Thyroid gland (tissue), 4 donors: Measurements from ENCODE around the gene PDGFA. TPM values are rescaled to one million over a fixed set of nuclear protein-coding genes. Genes with fewer than 3 reads are reported as not detected.

ENCODE experiments used
- DNase-seq, 2 donors: peaks; one replicate each; pipeline ENCODE4 v3.0.0-alpha.2; 2019
- H3K27ac ChIP-seq, 3 donors: fragments of 200-600 bp; sonication (generic); 1 replicate in 2 of 3; 2 replicates in 1 of 3; pipeline ENCODE4 v1.5.1; 2016 to 2019; ENCODE audit warnings: mild to moderate bottlenecking in 1 of 3, moderate library complexity in 1 of 3
- H3K27me3 ChIP-seq: fragments of 200-600 bp; sonication (generic); one replicate; pipeline ENCODE4 v1.5.1; 2019
- H3K36me3 ChIP-seq, 2 donors: fragments of 200-600 bp; sonication (generic); one replicate each; pipeline ENCODE4 v1.5.1; 2016 to 2019
- H3K4me1 ChIP-seq, 2 donors: fragments of 200-600 bp; sonication (generic); one replicate each; pipeline ENCODE4 v1.5.1; 2017 to 2019
- H3K4me3 ChIP-seq, 3 donors: fragments of 200-600 bp; sonication (generic); replicated peaks in 1 of 3; 1 replicate in 2 of 3; 2 replicates in 1 of 3; pipeline ENCODE4 v1.5.1; 2016; ENCODE audit warnings: mild to moderate bottlenecking in 1 of 3
- H3K9me3 ChIP-seq: fragments of 200-600 bp; sonication (generic); one replicate; pipeline ENCODE4 v1.5.1; 2017
- CTCF ChIP-seq, 6 experiments: fragments of 200-600 bp in 3 of 6; fragments of 450-650 bp in 3 of 6; sonication (generic) in 3 of 6; IDR thresholded peaks; one replicate each; pipeline ENCODE4 v1.5.1; 2016 to 2019; ENCODE audit warnings: antibody characterized with exemption in 6 of 6, mild to moderate bottlenecking in 2 of 6, inconsistent platforms in 1 of 6, moderate library complexity in 1 of 6
- POLR2A ChIP-seq, 2 donors: fragments of 450-650 bp; IDR thresholded peaks; one replicate each; pipeline ENCODE4 v1.6.1; 2017; ENCODE audit warnings: antibody characterized with exemption in 2 of 2, mild to moderate bottlenecking in 2 of 2, moderate library complexity in 1 of 2
- WGBS, 2 donors: methylation state at CpG; one replicate each; pipeline ENCODE4 v1.1.5; 2017; 5-methylcytosine and 5-hydroxymethylcytosine counted together
- intact Hi-C: fragments of 100-400 bp; cut with DNase I; formaldehyde crosslinking; loops from one replicate; pipeline ENCODE4 v1.15.1; 2023
- total RNA-seq, 4 donors: library from RNA; depleted of rRNA; stranded (reverse); fragments of >200 nt; gene quantifications; one replicate each; pipeline ENCODE4 v1.2.3, GENCODE V29; 2016

The PDGFA gene
- total RNA-seq, 4 donors from 2014 or later: 6.6 to 20.0 (median 10.8) TPM

- intact Hi-C loops: no loop called here
- WGBS, 2 donors: 87 to 88% methylated on average over 20 to 23 of the region's 26 CpGs
- DNase-seq: no peak
- Histone ChIP-seq H3K4me3 (no peak overlapping the region), H3K4me1 (no peaks in the 10 kb centered on the region), H3K27ac (no peak overlapping the region), H3K36me3 (no peaks in the 10 kb centered on the region), H3K9me3 (no peaks in the 10 kb centered on the region), H3K27me3 (no peaks in the 10 kb centered on the region)
- TF ChIP-seq CTCF (IDR thresholded peaks at IDR 0.05): no peak
- no peak for TF ChIP-seq POLR2A (IDR thresholded peaks at IDR 0.05)
Measured at GRCh38 chr7:564176-564865, 44.7 kb upstream of the PDGFA start.

- no peak for DNase-seq
- Histone ChIP-seq H3K27me3 (no peaks in the 10 kb centered on the region), H3K36me3 (no peaks in the 10 kb centered on the region), H3K4me3 (no peak overlapping the region), H3K4me1 (no peaks in the 10 kb centered on the region), H3K9me3 (no peaks in the 10 kb centered on the region), H3K27ac (no peak overlapping the region)
- intact Hi-C loops: no loop called here
- TF ChIP-seq CTCF (IDR thresholded peaks at IDR 0.05): no peak
- TF ChIP-seq POLR2A (IDR thresholded peaks at IDR 0.05): no peak
- WGBS, 2 donors: 81 to 87% methylated on average over 9 to 11 of the region's 11 CpGs
Measured at GRCh38 chr7:563629-564170, 44.1 kb upstream of the PDGFA start.

- H3K36me3 ChIP-seq: no peaks in the 10 kb centered on the region
- no peak overlapping the region for H3K4me3 ChIP-seq
- H3K27ac ChIP-seq: no peak overlapping the region
- H3K9me3 ChIP-seq: no peaks in the 10 kb centered on the region
- intact Hi-C loops: no loop called here
- TF ChIP-seq CTCF (IDR thresholded peaks at IDR 0.05): no peak
- TF ChIP-seq POLR2A (IDR thresholded peaks at IDR 0.05): no peak
- H3K4me1 ChIP-seq: no peaks in the 10 kb centered on the region
- no peaks in the 10 kb centered on the region for H3K27me3 ChIP-seq
- 87 to 92% methylated on average over 17 of the region's 17 CpGs for WGBS, 2 donors
- DNase-seq: no peak
Measured at GRCh38 chr7:562789-563628, 43.4 kb upstream of the PDGFA start.

GRCh38 chr7:562374-562675 is 42.7 kb upstream of the PDGFA start:
- Histone ChIP-seq H3K4me1 (no peaks in the 10 kb centered on the region), H3K9me3 (no peaks in the 10 kb centered on the region), H3K27me3 (no peaks in the 10 kb centered on the region), H3K36me3 (no peaks in the 10 kb centered on the region), H3K27ac (no peak overlapping the region), H3K4me3 (no peak overlapping the region)
- intact Hi-C loops: no loop called here
- 84 to 85% methylated on average over 6 to 7 of the region's 7 CpGs for WGBS, 2 donors
- no peak for DNase-seq
- TF ChIP-seq CTCF (IDR thresholded peaks at IDR 0.05): no peak
- no peak for TF ChIP-seq POLR2A (IDR thresholded peaks at IDR 0.05)
